ENCODE measurements around the gene GCHFR. TPM values are rescaled to one million over a fixed set of nuclear protein-coding genes. Genes with fewer than 3 reads are reported as not detected.

The GCHFR gene
- total RNA-seq, 4 donors from 2014 or later, result 39.4 to 70.3 (median 56.2) TPM

- Histone ChIP-seq H3K4me3 (no peak overlapping the region), H3K4me1 (peaks cover 30% of the 10 kb centered on the region), H3K27me3 (no peaks in the 10 kb centered on the region), H3K36me3 (peaks cover 13% of the 10 kb centered on the region), H3K27ac (peak overlapping the region; percentile 50), H3K9me3 (no peaks in the 10 kb centered on the region)
- TF ChIP-seq, protein P1, sequence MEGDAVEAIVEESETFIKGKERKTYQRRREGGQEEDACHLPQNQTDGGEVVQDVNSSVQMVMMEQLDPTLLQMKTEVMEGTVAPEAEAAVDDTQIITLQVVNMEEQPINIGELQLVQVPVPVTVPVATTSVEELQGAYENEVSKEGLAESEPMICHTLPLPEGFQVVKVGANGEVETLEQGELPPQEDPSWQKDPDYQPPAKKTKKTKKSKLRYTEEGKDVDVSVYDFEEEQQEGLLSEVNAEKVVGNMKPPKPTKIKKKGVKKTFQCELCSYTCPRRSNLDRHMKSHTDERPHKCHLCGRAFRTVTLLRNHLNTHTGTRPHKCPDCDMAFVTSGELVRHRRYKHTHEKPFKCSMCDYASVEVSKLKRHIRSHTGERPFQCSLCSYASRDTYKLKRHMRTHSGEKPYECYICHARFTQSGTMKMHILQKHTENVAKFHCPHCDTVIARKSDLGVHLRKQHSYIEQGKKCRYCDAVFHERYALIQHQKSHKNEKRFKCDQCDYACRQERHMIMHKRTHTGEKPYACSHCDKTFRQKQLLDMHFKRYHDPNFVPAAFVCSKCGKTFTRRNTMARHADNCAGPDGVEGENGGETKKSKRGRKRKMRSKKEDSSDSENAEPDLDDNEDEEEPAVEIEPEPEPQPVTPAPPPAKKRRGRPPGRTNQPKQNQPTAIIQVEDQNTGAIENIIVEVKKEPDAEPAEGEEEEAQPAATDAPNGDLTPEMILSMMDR (IDR thresholded peaks at IDR 0.05), result no peak
- DNase-seq (ENCODE audit: low spot score in 2 of 2), result no peak
- 60% methylated on average over 6 of the region's 6 CpGs for WGBS
Observed at GRCh38 chr15:40787991-40788390, 24.1 kb downstream of the GCHFR start.

- peaks cover 13% of the 10 kb centered on the region for H3K36me3 ChIP-seq
- H3K9me3 ChIP-seq, result no peaks in the 10 kb centered on the region
- no peak overlapping the region for H3K4me3 ChIP-seq
- no peak for DNase-seq (ENCODE audit: low spot score in 2 of 2)
- peaks cover 39% of the 10 kb centered on the region for H3K4me1 ChIP-seq
- H3K27me3 ChIP-seq, result no peaks in the 10 kb centered on the region
- H3K27ac ChIP-seq, result peak overlapping the region; percentile 44
- 77% methylated on average over 5 of the region's 5 CpGs for WGBS
- TF ChIP-seq POLR2A (IDR thresholded peaks at IDR 0.05), result no peak
- no peak for TF ChIP-seq POLR2AphosphoS5 (IDR thresholded peaks at IDR 0.05)
- TF ChIP-seq, protein P1 (IDR thresholded peaks at IDR 0.05), result no peak
- TF ChIP-seq EP300 (IDR thresholded peaks at IDR 0.05), result no peak
Observed at GRCh38 chr15:40789119-40789518, 25.3 kb downstream of the GCHFR start.

GRCh38 chr15:40789999-40790398 lies 26.1 kb downstream of the GCHFR start:
- H3K9me3 ChIP-seq, result no peaks in the 10 kb centered on the region
- 95% methylated on average over 8 of the region's 8 CpGs for WGBS
- TF ChIP-seq EP300 (IDR thresholded peaks at IDR 0.05) (no peak), POLR2AphosphoS5 (IDR thresholded peaks at IDR 0.05) (no peak), POLR2A (IDR thresholded peaks at IDR 0.05) (no peak)
- TF ChIP-seq, protein P1 (IDR thresholded peaks at IDR 0.05), result no peak
- H3K36me3 ChIP-seq, result peaks cover 9% of the 10 kb centered on the region
- H3K4me1 ChIP-seq, result peaks cover 42% of the 10 kb centered on the region
- H3K27ac ChIP-seq, result no peak overlapping the region
- DNase-seq (ENCODE audit: low spot score in 2 of 2), result no peak
- H3K27me3 ChIP-seq, result no peaks in the 10 kb centered on the region
- H3K4me3 ChIP-seq, result no peak overlapping the region

- Histone ChIP-seq H3K9me3 (no peaks in the 10 kb centered on the region), H3K36me3 (peaks cover 9% of the 10 kb centered on the region), H3K4me3 (no peak overlapping the region), H3K4me1 (peaks cover 46% of the 10 kb centered on the region), H3K27ac (no peak overlapping the region), H3K27me3 (no peaks in the 10 kb centered on the region)
- WGBS, result 73% methylated on average over 3 of the region's 3 CpGs
- no peak for DNase-seq (ENCODE audit: low spot score in 2 of 2)
- TF ChIP-seq, protein P1 (IDR thresholded peaks at IDR 0.05), result no peak
- no peak for TF ChIP-seq POLR2AphosphoS5 (IDR thresholded peaks at IDR 0.05)
- no peak for TF ChIP-seq EP300 (IDR thresholded peaks at IDR 0.05)
- TF ChIP-seq POLR2A (IDR thresholded peaks at IDR 0.05), result no peak
Observed at GRCh38 chr15:40790718-40791117, 26.9 kb downstream of the GCHFR start.

GRCh38 chr15:40792394-40792793 lies 28.5 kb downstream of the GCHFR start:
- no peak overlapping the region for H3K27ac ChIP-seq
- 85% methylated on average over 3 of the region's 3 CpGs for WGBS
- H3K4me1 ChIP-seq, result peaks cover 29% of the 10 kb centered on the region
- TF ChIP-seq POLR2A (IDR thresholded peaks at IDR 0.05) (no peak), EP300 (IDR thresholded peaks at IDR 0.05) (no peak), POLR2AphosphoS5 (IDR thresholded peaks at IDR 0.05) (no peak)
- TF ChIP-seq, protein P1 (IDR thresholded peaks at IDR 0.05), result no peak
- no peak for DNase-seq (ENCODE audit: low spot score in 2 of 2)
- H3K36me3 ChIP-seq, result peaks cover 9% of the 10 kb centered on the region
- no peaks in the 10 kb centered on the region for H3K27me3 ChIP-seq
- H3K4me3 ChIP-seq, result no peak overlapping the region
- H3K9me3 ChIP-seq, result no peaks in the 10 kb centered on the region

Data from suprapubic skin (tissue), 4 donors.